ENCODE results near the gene ARID1B. TPM values are rescaled to one million over a fixed set of nuclear protein-coding genes. Genes with fewer than 3 reads are reported as not detected.

Gene ARID1B
- total and polyA plus RNA-seq, 2 donors: 36.2 to 213 TPM

GRCh38 chr6:156880913-156881312 lies 103.7 kb downstream of the ARID1B start:
- H3K4me1 ChIP-seq (ENCODE audit: insufficient read depth): peaks cover 1% of the 10 kb centered on the region
- WGBS: 93% methylated on average over 3 of the region's 3 CpGs

GRCh38 chr6:156881687-156882629 lies 104.8 kb downstream of the ARID1B start:
- DNase-seq (ENCODE audit: extremely low spot score): no peak
- H3K36me3 ChIP-seq (ENCODE audit: insufficient read depth): no peaks in the 10 kb centered on the region
- peaks cover 1% of the 10 kb centered on the region for H3K4me1 ChIP-seq (ENCODE audit: insufficient read depth)
- WGBS: 82% methylated on average over 10 of the region's 10 CpGs
- no peak overlapping the region for H3K27ac ChIP-seq (ENCODE audit: low read depth)
- H3K4me3 ChIP-seq (ENCODE audit: low read depth, low read length): no peak overlapping the region

More at GRCh38 chr6:156880913-156881312, 103.7 kb downstream of the ARID1B start:
- Histone ChIP-seq H3K4me3 (ENCODE audit: low read depth, low read length) (no peak overlapping the region), H3K27ac (ENCODE audit: low read depth) (no peak overlapping the region), H3K36me3 (ENCODE audit: insufficient read depth) (no peaks in the 10 kb centered on the region)
- DNase-seq (ENCODE audit: extremely low spot score): no peak

GRCh38 chr6:156883497-156884252 lies 106.5 kb downstream of the ARID1B start:
- Histone ChIP-seq H3K4me3 (ENCODE audit: low read depth, low read length) (no peak overlapping the region), H3K36me3 (ENCODE audit: insufficient read depth) (no peaks in the 10 kb centered on the region), H3K27ac (ENCODE audit: low read depth) (no peak overlapping the region), H3K4me1 (ENCODE audit: insufficient read depth) (peaks cover 1% of the 10 kb centered on the region)
- no peak for DNase-seq (ENCODE audit: extremely low spot score)
- 71% methylated on average over 14 of the region's 14 CpGs for WGBS

- peaks cover 1% of the 10 kb centered on the region for H3K4me1 ChIP-seq (ENCODE audit: insufficient read depth)
- DNase-seq (ENCODE audit: extremely low spot score): no peak
- WGBS: 94% methylated on average over 4 of the region's 4 CpGs
- no peaks in the 10 kb centered on the region for H3K36me3 ChIP-seq (ENCODE audit: insufficient read depth)
- H3K4me3 ChIP-seq (ENCODE audit: low read depth, low read length): no peak overlapping the region
- H3K27ac ChIP-seq (ENCODE audit: low read depth): no peak overlapping the region
Observed at GRCh38 chr6:156884306-156884705, 107.1 kb downstream of the ARID1B start.

- no peak for DNase-seq (ENCODE audit: extremely low spot score)
- Histone ChIP-seq H3K36me3 (ENCODE audit: insufficient read depth) (no peaks in the 10 kb centered on the region), H3K27ac (ENCODE audit: low read depth) (no peak overlapping the region), H3K4me1 (ENCODE audit: insufficient read depth) (peaks cover 1% of the 10 kb centered on the region), H3K4me3 (ENCODE audit: low read depth, low read length) (no peak overlapping the region)
- WGBS: 59% methylated on average over 2 of the region's 2 CpGs
Observed at GRCh38 chr6:156885562-156885961, 108.4 kb downstream of the ARID1B start.

- peaks cover 1% of the 10 kb centered on the region for H3K4me1 ChIP-seq (ENCODE audit: insufficient read depth)
- no peak overlapping the region for H3K4me3 ChIP-seq (ENCODE audit: low read depth, low read length)
- H3K27ac ChIP-seq (ENCODE audit: low read depth): no peak overlapping the region
- H3K36me3 ChIP-seq (ENCODE audit: insufficient read depth): no peaks in the 10 kb centered on the region
- WGBS: 70% methylated on average over 8 of the region's 8 CpGs
- no peak for DNase-seq (ENCODE audit: extremely low spot score)
Observed at GRCh38 chr6:156886409-156886808, 109.2 kb downstream of the ARID1B start.

- Histone ChIP-seq H3K4me1 (ENCODE audit: insufficient read depth) (peaks cover 1% of the 10 kb centered on the region), H3K27ac (ENCODE audit: low read depth) (no peak overlapping the region), H3K4me3 (ENCODE audit: low read depth, low read length) (no peak overlapping the region), H3K36me3 (ENCODE audit: insufficient read depth) (no peaks in the 10 kb centered on the region)
- DNase-seq (ENCODE audit: extremely low spot score): no peak
- WGBS: 76% methylated on average over 6 of the region's 6 CpGs
Observed at GRCh38 chr6:156887623-156888269, 110.6 kb downstream of the ARID1B start.

GRCh38 chr6:156889469-156889868 lies 112.3 kb downstream of the ARID1B start:
- H3K27ac ChIP-seq (ENCODE audit: low read depth): no peak overlapping the region
- no peak overlapping the region for H3K4me3 ChIP-seq (ENCODE audit: low read depth, low read length)
- H3K36me3 ChIP-seq (ENCODE audit: insufficient read depth): no peaks in the 10 kb centered on the region
- no peak for DNase-seq (ENCODE audit: extremely low spot score)
- no peaks in the 10 kb centered on the region for H3K4me1 ChIP-seq (ENCODE audit: insufficient read depth)
- WGBS: 94% methylated on average over 6 of the region's 6 CpGs

- DNase-seq (ENCODE audit: extremely low spot score): no peak
- no peak overlapping the region for H3K27ac ChIP-seq (ENCODE audit: low read depth)
- no peak overlapping the region for H3K4me3 ChIP-seq (ENCODE audit: low read depth, low read length)
- no peaks in the 10 kb centered on the region for H3K36me3 ChIP-seq (ENCODE audit: insufficient read depth)
- H3K4me1 ChIP-seq (ENCODE audit: insufficient read depth): no peaks in the 10 kb centered on the region
- WGBS: 96% methylated on average over 3 of the region's 3 CpGs
Observed at GRCh38 chr6:156889986-156890385, 112.8 kb downstream of the ARID1B start.

- Histone ChIP-seq H3K27ac (ENCODE audit: low read depth) (no peak overlapping the region), H3K4me3 (ENCODE audit: low read depth, low read length) (no peak overlapping the region), H3K4me1 (ENCODE audit: insufficient read depth) (no peaks in the 10 kb centered on the region), H3K36me3 (ENCODE audit: insufficient read depth) (no peaks in the 10 kb centered on the region)
- no peak for DNase-seq (ENCODE audit: extremely low spot score)
- 30% methylated on average over 2 of the region's 2 CpGs for WGBS
Observed at GRCh38 chr6:156890627-156891314, 113.6 kb downstream of the ARID1B start.

- Histone ChIP-seq H3K27ac (ENCODE audit: low read depth) (no peak overlapping the region), H3K4me3 (ENCODE audit: low read depth, low read length) (no peak overlapping the region), H3K36me3 (ENCODE audit: insufficient read depth) (no peaks in the 10 kb centered on the region), H3K4me1 (ENCODE audit: insufficient read depth) (no peaks in the 10 kb centered on the region)
- 94% methylated on average over 13 of the region's 13 CpGs for WGBS
- no peak for DNase-seq (ENCODE audit: extremely low spot score)
Observed at GRCh38 chr6:156897907-156898531, 120.8 kb downstream of the ARID1B start.

GRCh38 chr6:156899071-156899470 lies 121.9 kb downstream of the ARID1B start:
- no peaks in the 10 kb centered on the region for H3K36me3 ChIP-seq (ENCODE audit: insufficient read depth)
- WGBS: 97% methylated on average over 4 of the region's 4 CpGs

More at GRCh38 chr6:156899071-156899470, 121.9 kb downstream of the ARID1B start:
- H3K4me1 ChIP-seq (ENCODE audit: insufficient read depth): no peaks in the 10 kb centered on the region
- H3K4me3 ChIP-seq (ENCODE audit: low read depth, low read length): no peak overlapping the region
- no peak for DNase-seq (ENCODE audit: extremely low spot score)
- no peak overlapping the region for H3K27ac ChIP-seq (ENCODE audit: low read depth)

Data from urinary bladder (tissue), 4 donors.